HG02610 (cell line): Measurements from ENCODE around the gene CELSR2.

ENCODE experiments used
- ATAC-seq: cut with Tn5 transposase; IDR thresholded peaks from one replicate; pipeline ENCODE4 v1.9.1; 2021; ENCODE audit warnings: mild to moderate bottlenecking, moderate library complexity; ENCODE audit not compliant: unreplicated experiment

CELSR2 gene

DNA sequence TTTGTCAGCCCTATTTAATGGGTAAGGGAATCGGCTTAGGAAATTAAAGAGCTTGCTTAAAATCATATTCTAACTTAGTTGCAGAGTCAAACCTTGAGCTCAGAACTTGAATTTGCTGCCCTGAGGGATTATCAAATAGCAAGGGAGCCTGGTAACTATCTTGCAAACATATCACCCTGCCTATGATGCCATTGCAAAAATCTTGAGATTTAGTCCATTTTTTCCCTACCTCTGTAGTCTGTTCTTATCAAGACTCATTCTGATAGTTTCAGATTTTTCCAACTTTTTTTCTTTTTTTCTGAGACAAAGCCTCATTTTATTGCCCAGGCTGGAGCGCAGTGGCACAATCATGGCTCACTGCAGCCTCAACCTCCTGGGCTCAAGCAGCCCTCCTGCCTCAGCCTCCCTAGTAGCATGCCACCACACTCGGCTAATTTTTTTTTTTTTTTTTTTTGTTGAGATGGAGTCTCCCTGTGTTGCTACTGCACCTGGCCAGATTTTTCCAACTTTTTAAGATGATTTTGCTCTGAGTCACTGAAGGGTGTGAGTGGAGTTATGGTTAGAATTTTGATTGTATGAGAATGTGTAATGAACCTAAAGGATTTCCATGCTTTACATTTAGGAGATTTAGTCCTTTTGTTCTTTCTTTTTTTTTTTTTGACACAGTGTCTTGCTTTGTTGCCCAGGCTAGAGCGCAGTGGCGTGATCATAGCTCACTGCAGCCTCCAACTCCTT lies 23.5 kb upstream of the CELSR2 start:
- no peak for ATAC-seq

DNA sequence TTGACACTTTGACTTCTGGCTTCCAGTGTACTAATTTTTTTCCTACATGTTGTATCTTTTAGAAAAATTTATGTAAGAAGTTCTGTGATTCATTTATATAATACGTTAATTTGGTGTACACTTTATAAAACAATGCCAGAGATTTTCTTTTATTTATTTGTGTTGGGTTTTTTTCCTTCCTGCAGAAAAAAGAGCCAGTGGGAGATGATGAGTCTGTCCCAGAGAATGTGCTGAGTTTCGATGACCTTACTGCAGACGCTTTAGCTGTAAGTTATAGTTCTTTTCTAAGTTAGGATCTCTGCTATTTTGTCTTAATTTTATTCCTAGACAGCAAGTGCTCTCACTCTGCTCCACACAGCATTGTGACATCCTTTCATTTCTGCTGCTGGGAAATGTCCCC lies 21.2 kb upstream of the CELSR2 start:
- no peak for ATAC-seq

DNA sequence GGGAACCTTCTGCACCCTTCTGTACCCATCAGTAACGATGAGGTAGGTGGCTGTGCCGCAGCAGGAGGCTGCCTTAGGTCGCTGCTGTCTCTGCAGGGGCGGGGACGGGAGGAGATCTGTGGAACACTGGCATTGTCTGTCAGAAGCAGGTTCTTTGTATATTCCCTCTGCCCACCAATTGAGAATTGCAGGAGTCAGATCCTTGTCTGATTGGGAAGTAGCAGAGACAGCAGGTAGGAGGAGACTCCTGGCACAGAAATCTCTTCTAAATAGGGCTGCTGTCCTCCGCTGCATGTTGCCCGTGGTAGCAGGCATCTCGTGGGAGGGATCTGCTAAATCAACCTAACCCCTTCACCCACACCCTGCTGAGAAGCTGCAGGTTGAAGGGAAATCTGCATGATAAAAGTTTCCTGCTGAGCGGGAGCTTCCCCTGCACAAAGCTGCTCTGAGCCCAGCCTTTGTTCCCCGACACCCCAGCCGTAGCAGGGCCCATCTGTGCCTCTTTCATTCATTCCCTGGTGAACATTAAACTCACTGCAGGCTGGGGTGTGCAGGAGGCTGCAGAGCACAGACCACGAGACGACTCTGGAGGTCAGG lies 19.7 kb upstream of the CELSR2 start:
- ATAC-seq: no peak

DNA sequence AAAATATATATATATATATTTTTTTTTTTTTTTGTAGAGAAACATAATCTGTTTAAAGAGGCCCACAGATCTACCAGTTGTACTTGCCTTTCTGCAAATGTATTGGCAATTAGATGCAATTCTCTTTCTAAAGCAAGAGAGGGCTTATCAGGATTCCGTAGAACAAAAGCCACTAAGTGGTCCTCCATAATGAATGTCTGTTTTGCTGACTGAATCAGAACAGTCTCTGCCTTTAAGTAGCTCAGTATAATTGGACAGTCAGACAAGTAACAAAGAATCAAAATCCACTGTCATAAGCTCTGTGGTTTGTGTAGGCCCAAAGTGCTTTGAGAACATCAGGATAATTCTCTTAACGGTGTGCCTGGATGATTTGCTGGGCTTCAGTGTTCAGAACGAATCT lies 18.3 kb upstream of the CELSR2 start:
- ATAC-seq: no peak

DNA sequence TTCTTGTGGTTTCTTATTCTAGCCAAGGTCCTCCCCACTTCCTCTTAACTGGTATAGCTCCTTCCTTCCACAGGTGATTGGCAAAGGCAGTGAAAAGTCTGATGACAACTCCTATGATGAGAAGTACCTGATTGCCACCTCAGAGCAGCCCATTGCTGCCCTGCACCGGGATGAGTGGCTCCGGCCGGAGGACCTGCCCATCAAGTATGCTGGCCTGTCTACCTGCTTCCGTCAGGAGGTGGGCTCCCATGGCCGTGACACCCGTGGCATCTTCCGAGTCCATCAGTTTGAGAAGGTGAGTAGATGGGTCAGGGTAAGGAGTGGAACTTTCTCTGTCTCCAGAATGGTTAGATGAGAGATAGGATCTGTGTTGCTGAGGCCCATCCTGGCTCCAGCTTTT lies 14.2 kb upstream of the CELSR2 start:
- no peak for ATAC-seq

DNA sequence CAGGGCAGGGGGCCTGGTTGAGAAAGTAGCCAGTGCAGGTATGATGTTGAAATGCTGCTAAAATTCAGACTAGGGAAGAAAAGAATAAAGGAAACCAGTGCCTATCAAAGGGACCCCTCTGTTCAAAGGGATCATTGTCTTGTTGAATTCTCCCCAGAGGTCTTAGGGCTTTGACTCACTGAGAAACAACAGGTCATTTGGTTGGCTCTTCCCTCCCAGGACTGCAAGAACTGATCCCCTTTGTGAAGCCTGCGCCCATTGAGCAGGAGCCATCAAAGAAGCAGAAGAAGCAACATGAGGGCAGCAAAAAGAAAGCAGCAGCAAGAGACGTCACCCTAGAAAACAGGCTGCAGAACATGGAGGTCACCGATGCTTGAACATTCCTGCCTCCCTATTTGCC lies 11.8 kb upstream of the CELSR2 start:
- ATAC-seq: no peak

DNA sequence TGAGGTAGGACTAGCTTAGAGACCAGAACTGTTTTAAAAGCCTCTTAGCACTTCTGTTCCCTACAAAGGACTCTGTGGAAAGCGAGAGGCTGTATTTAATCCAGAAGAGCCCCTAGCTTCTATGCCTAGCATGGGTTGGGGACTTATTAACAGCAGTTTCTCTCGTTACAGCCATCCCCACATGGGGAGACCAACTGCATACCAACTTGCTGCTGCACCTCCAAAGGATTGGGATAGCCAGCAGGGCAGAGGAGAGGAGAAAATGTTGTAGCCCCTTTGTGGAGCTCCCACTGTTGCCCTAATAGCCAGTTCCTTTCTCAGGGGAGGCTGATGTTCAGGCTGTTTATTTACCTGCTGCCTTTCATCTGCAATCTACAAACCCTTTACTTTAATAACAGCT lies 11.0 kb upstream of the CELSR2 start:
- no peak for ATAC-seq

DNA sequence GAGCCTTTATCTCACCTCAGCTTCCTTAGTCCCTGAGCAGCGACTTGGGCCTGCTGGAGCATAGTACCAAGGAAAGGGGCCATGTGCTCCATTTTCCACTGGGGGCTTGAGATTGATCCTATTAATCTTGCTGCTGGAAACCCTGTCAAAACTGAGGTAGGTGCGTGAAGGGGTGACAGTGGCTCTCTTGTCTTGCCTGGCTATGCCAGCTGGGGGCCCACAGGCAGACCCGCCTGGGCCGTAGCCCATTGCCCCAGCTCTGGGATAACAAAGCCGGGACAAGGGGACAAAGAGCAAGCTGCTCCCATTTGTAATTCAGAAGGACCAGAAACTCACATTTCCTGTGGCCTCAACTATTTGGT lies 10.3 kb upstream of the CELSR2 start:
- ATAC-seq: no peak

DNA sequence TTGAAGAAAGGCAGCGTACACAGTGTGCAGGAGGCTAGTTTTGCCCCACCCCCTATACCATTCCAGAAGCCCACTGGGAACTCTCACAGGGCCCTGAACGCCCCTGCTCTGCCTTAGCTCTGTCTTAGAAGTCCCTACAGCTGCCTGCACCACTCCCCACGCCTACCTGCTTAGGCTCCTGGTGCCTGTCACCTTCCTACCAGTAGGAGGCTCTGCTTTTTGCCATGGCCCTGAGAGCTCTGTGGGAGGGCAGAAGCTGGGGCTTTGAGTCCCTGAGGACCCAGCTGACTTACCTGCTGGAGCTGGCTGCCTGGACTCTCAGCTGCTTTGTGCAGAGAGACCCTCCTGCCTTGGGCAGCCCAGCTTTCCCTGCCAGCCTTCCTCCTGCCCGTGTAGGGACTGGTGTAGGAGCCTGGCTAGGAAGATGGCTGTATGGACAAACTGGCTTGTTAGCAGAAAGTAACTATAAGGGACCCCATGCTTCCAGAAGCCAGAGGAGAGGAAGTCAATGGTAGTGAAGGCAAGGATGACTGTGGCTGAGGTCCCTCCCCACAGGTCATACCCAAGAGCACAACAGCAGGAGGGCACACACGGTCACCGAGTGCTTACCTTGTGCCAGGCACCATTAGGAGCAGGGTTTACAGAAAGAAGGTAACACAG lies 9.8 kb upstream of the CELSR2 start:
- ATAC-seq: peak; percentile 41

DNA sequence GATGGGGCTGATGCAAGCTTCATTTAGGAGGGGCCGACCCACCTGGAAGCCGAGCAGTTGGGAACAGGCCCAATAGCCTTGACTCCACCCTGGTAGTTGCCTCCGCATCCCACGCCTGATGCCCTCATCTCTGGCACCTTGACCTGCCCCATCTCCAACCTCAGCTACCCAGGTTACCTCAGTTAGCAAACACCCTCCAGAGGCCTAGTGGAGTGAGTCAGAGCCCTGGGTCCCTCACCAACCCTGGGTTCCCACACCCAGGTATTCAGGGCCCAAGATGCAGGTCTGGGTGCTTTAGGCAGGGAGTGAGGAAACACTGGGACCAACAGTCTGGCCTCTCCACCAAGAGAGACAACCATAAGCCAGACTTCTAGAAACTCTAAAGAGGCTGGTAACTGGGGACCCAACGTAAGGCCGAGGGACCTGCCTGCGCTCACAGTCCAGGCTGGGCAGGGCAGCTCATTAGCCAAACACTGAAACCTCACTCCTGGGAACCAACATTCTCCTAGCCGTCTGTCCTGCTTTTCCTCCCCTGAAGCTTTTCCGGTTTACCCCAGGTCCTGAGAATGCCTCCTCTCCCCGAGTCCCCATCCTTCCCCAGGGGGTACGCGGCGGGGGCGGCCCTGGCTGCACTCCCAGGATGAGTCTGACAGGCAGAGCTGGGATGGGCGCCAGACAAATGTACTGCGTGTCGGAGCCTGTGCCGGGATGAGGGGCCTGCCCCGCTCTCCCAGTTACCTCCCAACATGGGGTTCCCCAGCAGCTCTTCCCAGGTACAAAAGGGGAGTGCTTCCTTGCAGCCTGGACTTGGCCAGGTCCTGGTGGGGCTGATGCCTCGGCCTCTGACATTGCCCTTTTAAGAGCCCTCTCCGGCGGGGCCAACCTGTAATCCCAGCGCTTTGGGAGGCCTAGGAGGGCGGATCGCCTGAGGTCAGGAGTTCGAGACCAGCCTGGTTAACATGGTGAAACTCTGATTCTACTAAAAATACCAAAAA lies 8.9 kb upstream of the CELSR2 start:
- no peak for ATAC-seq

DNA sequence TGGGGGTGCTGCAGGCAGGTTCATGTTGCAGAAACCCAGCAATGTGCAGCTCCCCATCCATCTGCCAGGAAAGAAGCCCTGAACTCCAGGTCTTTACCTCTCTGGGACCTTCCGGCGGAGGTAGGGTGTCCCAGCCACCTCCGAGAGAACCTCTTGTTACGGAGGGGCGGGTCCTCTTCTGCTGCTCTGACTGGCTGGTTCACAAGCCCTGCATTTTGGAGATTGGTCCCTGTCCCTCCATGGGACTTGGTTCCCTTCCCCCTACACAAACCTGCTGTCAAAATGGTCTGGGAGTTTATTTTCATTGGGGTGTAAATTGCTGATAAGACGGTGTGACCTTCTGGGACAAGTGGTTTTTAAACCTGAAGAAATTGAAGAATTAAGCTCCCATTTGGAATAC lies 8.0 kb upstream of the CELSR2 start:
- no peak for ATAC-seq

DNA sequence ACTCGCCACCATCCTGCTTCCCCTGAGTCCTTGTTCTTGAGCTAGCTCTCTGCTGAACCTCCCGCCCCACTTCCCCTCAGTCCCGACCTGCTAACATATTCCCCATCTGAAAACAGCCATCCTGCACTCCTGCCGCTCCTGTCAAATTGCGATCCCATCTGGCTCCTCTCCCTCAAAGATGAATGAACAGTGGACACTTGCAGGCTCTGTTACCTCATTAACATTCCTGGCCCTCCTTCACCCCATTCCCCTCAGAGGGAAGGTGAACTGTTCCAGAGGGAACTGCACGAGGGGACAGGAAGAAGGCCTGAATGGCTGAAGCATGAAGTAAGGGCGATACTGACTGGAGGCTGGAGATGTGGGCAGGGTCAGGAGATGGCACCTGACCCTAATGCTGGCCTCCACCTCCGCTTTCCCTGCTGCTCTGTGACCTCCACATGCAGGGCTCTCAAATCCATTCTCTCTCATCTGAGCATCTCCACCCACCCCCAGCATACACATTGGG lies 7.4 kb upstream of the CELSR2 start:
- ATAC-seq: no peak

DNA sequence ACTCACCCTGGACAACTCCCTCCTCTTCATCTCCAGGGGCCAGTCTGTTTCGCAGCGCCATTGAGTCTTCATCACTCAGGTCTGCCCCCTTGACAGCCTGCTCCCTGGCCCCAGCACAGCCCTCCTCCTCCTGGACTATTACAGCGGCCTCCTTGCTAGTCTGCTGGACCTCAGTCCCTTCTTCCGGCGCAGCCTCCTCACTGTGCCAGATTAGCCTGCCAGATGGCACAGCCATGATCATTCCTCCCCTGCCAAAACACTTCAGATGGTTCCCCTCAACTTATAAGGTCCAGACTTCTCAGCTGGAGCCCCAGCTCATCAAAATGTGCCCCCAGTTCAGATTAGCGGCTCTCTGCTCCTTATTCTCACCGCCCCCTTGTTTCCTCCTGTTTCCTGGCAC lies 7.0 kb upstream of the CELSR2 start:
- ATAC-seq: no peak

DNA sequence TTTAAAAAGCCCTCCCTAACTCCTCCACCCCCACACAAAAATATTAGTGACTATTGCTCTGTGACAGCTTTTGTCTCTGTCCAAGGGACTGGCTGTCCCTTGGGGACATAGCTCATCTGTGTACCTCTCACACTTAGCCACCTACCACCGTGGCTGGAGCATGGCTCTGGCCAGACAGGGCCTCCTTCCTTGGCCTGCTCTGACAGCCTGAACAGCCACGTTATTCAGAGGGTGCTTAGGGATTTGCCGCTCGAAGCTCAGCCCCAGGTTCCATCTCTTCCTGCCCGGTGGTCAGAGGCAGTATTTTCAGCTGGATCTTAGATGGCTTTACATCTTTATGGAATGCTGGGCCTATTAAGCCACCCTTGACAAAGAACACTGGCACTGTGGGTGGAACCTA lies 6.1 kb upstream of the CELSR2 start:
- no peak for ATAC-seq

DNA sequence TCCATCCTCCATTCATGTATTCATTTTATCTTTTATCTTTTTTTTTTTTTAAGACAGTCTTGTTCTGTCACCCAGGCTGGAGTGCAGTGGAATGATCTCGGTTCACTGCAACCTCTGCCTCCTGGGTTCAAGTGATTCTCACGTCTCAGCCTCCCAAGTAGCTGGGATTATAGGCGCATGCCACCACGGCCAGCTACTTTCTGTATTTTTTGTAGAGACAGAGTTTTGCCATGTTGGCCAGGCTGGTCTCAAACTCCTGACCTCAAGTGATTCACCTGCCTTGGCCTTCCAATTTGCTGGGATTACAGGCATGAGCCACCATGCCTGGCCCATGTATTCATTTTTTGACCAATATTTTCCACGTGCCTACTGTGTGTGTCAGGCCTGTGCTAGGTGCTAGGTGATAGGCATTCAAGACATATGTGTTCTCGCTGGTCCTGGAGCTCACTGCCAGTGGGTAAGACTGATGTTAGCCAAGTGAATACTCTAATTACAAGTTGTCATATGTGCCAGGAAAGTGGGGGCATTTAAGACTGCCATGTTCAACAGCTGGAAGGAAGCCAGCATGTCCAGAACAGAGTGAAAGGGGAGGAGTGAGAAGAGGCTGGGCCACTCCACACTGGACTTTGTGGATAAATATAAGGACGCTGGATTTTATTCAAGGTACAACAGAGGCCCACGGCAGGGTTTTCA lies 5.3 kb upstream of the CELSR2 start:
- no peak for ATAC-seq

DNA sequence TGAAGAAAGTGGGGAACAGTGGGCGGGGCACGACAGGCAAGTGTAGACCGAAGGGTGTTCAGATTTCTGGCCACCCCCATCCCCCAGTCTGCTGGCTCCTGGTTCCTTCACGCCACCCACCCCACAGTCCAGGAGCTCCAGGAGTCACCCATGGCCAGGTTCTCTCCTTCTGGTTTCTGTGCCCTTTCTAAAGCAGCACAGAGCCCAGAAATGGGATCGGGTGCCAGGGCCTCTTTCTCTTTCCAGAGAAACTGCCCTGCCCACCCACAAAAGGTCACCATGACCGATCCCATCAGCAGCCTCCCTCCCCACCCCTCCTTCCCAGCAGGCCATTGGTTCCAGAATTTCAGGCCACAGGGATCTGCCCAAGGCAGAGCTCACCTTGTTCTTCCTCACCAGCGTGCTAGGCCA lies 3.2 kb upstream of the CELSR2 start:
- no peak for ATAC-seq

DNA sequence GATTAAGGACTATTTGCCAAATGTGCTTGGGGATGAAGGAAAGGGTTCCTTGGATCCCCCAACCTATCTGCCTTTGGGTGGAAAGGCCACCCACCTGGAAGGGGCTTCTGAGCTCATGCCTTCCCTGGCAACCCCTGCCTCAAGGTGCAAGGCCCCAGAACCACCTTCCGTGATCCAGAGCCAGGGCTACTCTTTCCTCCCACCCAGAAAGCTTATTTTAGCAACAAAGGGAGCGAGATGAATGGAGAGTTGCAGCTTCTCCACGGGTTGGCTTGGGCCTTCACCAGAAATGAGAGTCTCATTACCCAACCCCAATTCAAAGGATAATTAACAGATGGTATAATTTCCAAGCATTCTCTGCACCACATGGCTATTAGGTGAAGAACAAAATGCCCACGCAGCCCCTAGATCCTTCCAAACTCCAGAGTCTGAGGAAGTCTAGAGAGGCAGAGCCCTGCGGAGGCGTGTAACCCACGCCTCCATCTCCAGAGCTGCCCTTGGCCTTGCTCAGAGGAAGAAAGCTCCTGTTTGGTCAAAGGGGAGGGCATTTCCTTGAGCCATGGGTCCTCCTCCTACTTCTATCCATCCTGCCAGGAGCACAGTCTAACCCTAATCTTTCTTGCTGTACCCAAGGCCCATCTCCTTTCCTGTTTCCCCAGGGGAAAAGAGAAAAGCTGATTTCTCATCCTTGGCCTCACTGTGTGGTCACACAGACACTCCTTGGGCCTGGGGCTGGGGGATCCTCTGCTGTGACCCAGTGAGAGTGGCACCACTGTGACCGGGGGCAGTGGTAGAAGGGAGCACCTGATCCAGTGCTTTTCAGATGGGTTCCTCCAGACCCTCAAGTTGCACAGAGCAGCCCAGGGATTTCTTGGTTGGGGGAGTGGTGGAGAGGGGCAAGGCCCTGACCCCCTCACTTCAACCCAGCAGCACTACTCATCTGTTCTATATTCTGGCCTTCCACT lies 1.7 kb upstream of the CELSR2 start:
- no peak for ATAC-seq

DNA sequence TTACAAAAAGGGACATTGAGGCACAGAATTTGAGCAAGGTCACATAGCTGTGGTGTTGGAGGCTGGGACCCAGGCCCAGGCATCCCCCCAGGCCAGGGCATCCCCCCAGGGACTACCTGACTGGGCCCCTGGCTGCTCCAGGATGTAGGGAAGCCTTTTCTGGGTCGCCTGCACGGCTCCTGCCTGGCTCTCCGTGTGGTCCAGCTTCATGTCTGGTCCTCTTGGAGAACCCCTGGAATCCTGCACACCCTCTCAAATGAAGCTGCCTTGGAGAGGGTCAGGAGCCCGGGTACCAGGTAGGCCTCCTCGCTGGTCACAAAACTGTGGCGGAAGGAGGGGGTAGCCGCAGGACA lies 919 bp upstream of the CELSR2 start:
- no peak for ATAC-seq

DNA sequence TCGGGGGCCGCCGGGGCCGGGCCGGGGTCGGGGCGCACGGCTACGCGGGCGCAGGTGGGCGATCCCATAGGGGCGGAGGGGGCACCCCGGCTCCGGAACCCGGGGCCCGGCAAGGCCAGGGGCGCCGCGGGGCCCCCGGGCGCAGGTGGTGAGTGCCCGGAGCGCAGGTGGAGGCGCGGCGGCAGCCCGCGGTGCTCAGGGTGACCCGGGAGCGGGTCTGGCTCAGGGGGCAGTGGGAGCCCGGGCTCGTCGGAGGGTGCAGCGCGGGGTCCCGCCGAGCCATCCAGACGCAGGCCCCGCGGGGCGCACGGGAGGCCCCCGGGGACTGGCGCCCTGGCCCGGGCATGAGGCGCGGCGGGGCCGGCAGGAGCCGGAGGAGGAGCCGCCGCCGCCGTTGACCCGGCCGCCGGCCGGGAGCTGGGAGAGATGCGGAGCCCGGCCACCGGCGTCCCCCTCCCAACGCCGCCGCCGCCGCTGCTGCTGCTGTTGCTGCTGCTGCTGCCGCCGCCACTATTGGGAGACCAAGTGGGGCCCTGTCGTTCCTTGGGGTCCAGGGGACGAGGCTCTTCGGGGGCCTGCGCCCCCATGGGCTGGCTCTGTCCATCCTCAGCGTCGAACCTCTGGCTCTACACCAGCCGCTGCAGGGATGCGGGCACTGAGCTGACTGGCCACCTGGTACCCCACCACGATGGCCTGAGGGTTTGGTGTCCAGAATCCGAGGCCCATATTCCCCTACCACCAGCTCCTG lies 489 bp downstream of the CELSR2 start:
- ATAC-seq: peak; percentile 21
